K562 (cell line): ENCODE data around the gene MYO1H. TPM values are rescaled to one million over a fixed set of nuclear protein-coding genes. Genes with fewer than 3 reads are reported as not detected.

ENCODE experiments used
- ARID1B ChIP-seq: fragments of 450-650 bp; IDR thresholded peaks from 2 replicates; pipeline ENCODE4 v1.6.1; 2016; ENCODE audit warnings: antibody characterized with exemption, mild to moderate bottlenecking, inconsistent platforms
- ATF4 ChIP-seq: fragments of 450-650 bp; formaldehyde crosslinking; IDR thresholded peaks from 2 replicates; pipeline ENCODE4 v1.4.0; 2022; ENCODE audit warnings: mild to moderate bottlenecking, moderate library complexity
- CBFA2T2 ChIP-seq: fragments of 450-650 bp; conservative IDR thresholded peaks from 2 replicates; pipeline ENCODE4 v1.6.1; 2017; ENCODE audit warnings: mild to moderate bottlenecking
- CBX5 ChIP-seq: IDR thresholded peaks from 2 replicates; pipeline ENCODE4 v1.6.1; 2014; ENCODE audit warnings: low read depth, borderline replicate concordance
- CREB3L1 ChIP-seq: fragments of 450-650 bp; IDR thresholded peaks from 2 replicates; pipeline ENCODE4 v1.6.1; 2014; ENCODE audit warnings: low read depth, mild to moderate bottlenecking, moderate library complexity, borderline replicate concordance
- E2F1 ChIP-seq: sonication (generic); formaldehyde crosslinking; IDR thresholded peaks from 2 replicates; pipeline ENCODE4 v1.8.1; 2023; ENCODE audit warnings: mild to moderate bottlenecking, missing genetic modification reagents, moderate library complexity
- FUS ChIP-seq: fragments of 200-400 bp; formaldehyde crosslinking; optimal IDR thresholded peaks from 2 replicates; pipeline ENCODE3; 2017; ENCODE audit warnings: low read depth, low read length
- HDAC6 ChIP-seq: IDR thresholded peaks from 2 replicates; pipeline ENCODE4 v1.6.1; 2012; ENCODE audit warnings: low read depth, mild to moderate bottlenecking, control low read depth, inconsistent platforms, low read length, moderate library complexity
- HMG20B ChIP-seq: fragments of 250-450 bp; sonication (Bioruptor Pico); IDR thresholded peaks from 2 replicates; pipeline ENCODE4 v1.5.0; 2021; ENCODE audit warnings: mild to moderate bottlenecking
- JUND ChIP-seq, 2 experiments: IDR thresholded peaks; 2 replicates in 1 of 2; 3 replicates in 1 of 2; pipeline ENCODE4 v1.6.1; 2011; ENCODE audit warnings: borderline replicate concordance in 2 of 2, low read depth in 2 of 2, low read length in 2 of 2, improper control_type of control experiment in 1 of 2, missing biosample characterization in 1 of 2, missing genetic modification characterization in 1 of 2, missing genetic modification reagents in 1 of 2
- KLF16 ChIP-seq: IDR thresholded peaks from 2 replicates; pipeline ENCODE4 v1.6.1; 2016; ENCODE audit warnings: antibody characterized with exemption
- NCOA2 ChIP-seq, 2 experiments: fragments of 450-650 bp; IDR thresholded peaks; 2 replicates each; pipeline ENCODE4 v1.6.1; 2018; ENCODE audit warnings: mild to moderate bottlenecking in 2 of 2, moderate library complexity in 1 of 2; ENCODE audit not compliant: partially characterized antibody in 2 of 2
- SMAD4 ChIP-seq: fragments of 250-450 bp; sonication (Bioruptor Pico); conservative IDR thresholded peaks from 2 replicates; pipeline ENCODE4 v1.8.0; 2021; ENCODE audit warnings: inconsistent platforms, mild to moderate bottlenecking, moderate library complexity
- USF1 ChIP-seq: sonication (generic); formaldehyde crosslinking; IDR thresholded peaks from 2 replicates; pipeline ENCODE4 v1.9.0; 2022; ENCODE audit warnings: mild to moderate bottlenecking, missing genetic modification reagents
- USF2 ChIP-seq: sonication (generic); formaldehyde crosslinking; IDR thresholded peaks from 2 replicates; pipeline ENCODE4 v1.5.0; 2020; ENCODE audit warnings: missing genetic modification reagents
- YY1 ChIP-seq, 3 experiments: IDR thresholded peaks; 2 replicates each; pipeline ENCODE4 v1.6.1; 2011; ENCODE audit warnings: low read length in 2 of 3, mild to moderate bottlenecking in 2 of 3, moderate library complexity in 2 of 3, borderline replicate concordance in 1 of 3, control low read depth in 1 of 3, low read depth in 1 of 3; ENCODE audit not compliant: insufficient read depth in 3 of 3, insufficient replicate concordance in 2 of 3, control insufficient read depth in 1 of 3, insufficient read length in 1 of 3; ENCODE audit errors: extremely low read depth in 1 of 3
- ZBTB43 ChIP-seq: sonication (generic); formaldehyde crosslinking; IDR thresholded peaks from 2 replicates; pipeline ENCODE4 v1.8.0; 2023; ENCODE audit warnings: mild to moderate bottlenecking, missing genetic modification reagents
- ZNF232 ChIP-seq: sonication (generic); formaldehyde crosslinking; IDR thresholded peaks from 2 replicates; pipeline ENCODE4 v1.8.0; 2022; ENCODE audit warnings: mild to moderate bottlenecking, missing genetic modification reagents
- ZNF347 ChIP-seq: fragments of 450-650 bp; formaldehyde crosslinking; IDR thresholded peaks from 2 replicates; pipeline ENCODE4 v1.4.0; 2020; ENCODE audit warnings: low read depth, mild to moderate bottlenecking, moderate library complexity
- ZNF696 ChIP-seq: fragments of 250-450 bp; sonication (Bioruptor Pico); conservative IDR thresholded peaks from 2 replicates; pipeline ENCODE4 v1.4.0; 2020; ENCODE audit warnings: mild to moderate bottlenecking, moderate library complexity
- ZNF717 ChIP-seq: fragments of 250-450 bp; sonication (Bioruptor Pico); IDR thresholded peaks from 2 replicates; pipeline ENCODE4 v1.5.0; 2021
- polyA plus RNA-seq, 8 experiments: library from polyadenylated mRNA; depleted of rRNA in 4 of 8; stranded (reverse) in 5 of 8; unstranded in 3 of 8; fragments of >200 nt; fragmentation: Nextera tagmentation in 2 of 8; fragmentation: Illumina TruSeq in 1 of 8; extraction: Ambion mirVana in 2 of 8; extraction: Trizol in 1 of 8; gene quantifications; 2 replicates each; pipeline versions ENCODE4 v1.2.1 to v1.2.3, GENCODE V29; 2011 to 2014; ENCODE audit warnings: inconsistent platforms in 1 of 8, missing spikeins in 1 of 8
- total RNA-seq, 7 experiments: library from RNA; depleted of rRNA in 6 of 7; stranded (reverse); fragments of >200 nt in 6 of 7; fragmentation: Illumina TruSeq in 2 of 7; extraction: Trizol in 2 of 7; gene quantifications; 2 replicates each; pipeline versions ENCODE4 v1.2.1 to v1.2.3, GENCODE V29; 2011 to 2021; ENCODE audit warnings: low replicate concordance in 1 of 7

MYO1H gene
- total and polyA plus RNA-seq, 9 of the 15 experiments (the other 6 are each of a cell fraction or from before 2014, with no cell fraction given), result not detected

GRCh38 chr12:109389146-109389545 is 41.4 kb downstream of the MYO1H start (continued):
- TF ChIP-seq ZBTB43, result no peak
- TF ChIP-seq ZNF696 (CRISPR knock-in tag), result no peak
- TF ChIP-seq E2F1, result no peak
- no peak for TF ChIP-seq FUS
- TF ChIP-seq CBFA2T2, result peak; percentile 14; the same call in 1 of the 2 replicates
- TF ChIP-seq HDAC6, result no peak
- TF ChIP-seq CBX5, result no peak
- peak in 1 of 3 experiments; percentile 68 for TF ChIP-seq YY1 (IDR thresholded peaks at IDR 0.05; ENCODE audit: borderline replicate concordance in 1 of 3, control insufficient read depth in 1 of 3, extremely low read depth in 1 of 3, insufficient read depth in 3 of 3, insufficient read length in 1 of 3, insufficient replicate concordance in 2 of 3, low read depth in 1 of 3, low read length in 2 of 3)
- TF ChIP-seq KLF16, result no peak
- TF ChIP-seq HMG20B (CRISPR knock-in tag), result no peak
- no peak for TF ChIP-seq ARID1B
- no peak for TF ChIP-seq CREB3L1
- no peak for TF ChIP-seq ZNF347 (CRISPR knock-in tag)
- no peak for TF ChIP-seq ZNF717 (CRISPR knock-in tag)
- no peak for TF ChIP-seq SMAD4 (CRISPR knock-in tag)
- peak; percentile 88 for TF ChIP-seq USF2 (CRISPR knock-in tag)
- TF ChIP-seq NCOA2 (IDR thresholded peaks at IDR 0.05; ENCODE audit: partially characterized antibody in 2 of 2), result no peak
- TF ChIP-seq JUND (IDR thresholded peaks at IDR 0.05; ENCODE audit: borderline replicate concordance, low read depth, low read length), result no peak
- no peak for TF ChIP-seq JUND (tag; IDR thresholded peaks at IDR 0.05; ENCODE audit: borderline replicate concordance, low read depth, low read length)
- TF ChIP-seq USF1, result peak; percentile 89
- no peak for TF ChIP-seq ATF4 (CRISPR knock-in tag)
- no peak for TF ChIP-seq ZNF232 (CRISPR knock-in tag)
